GM21528 (cell line): Measurements from ENCODE around the gene CYP24A1.
"Not testable (repeated sequence)": the region's sequence is repeated elsewhere in the genome, so short reads cannot be mapped to it uniquely, and the experiment has no call there.

Experiments used
- ATAC-seq: cut with Tn5 transposase; IDR thresholded peaks from one replicate; pipeline ENCODE4 v1.9.1; 2021; ENCODE audit warnings: mild to moderate bottlenecking, moderate library complexity; ENCODE audit not compliant: unreplicated experiment, low FRiP score

Gene CYP24A1

GRCh38 chr20:54138427-54138826 lies 35.4 kb downstream of the CYP24A1 start:
- no peak for ATAC-seq

DNA sequence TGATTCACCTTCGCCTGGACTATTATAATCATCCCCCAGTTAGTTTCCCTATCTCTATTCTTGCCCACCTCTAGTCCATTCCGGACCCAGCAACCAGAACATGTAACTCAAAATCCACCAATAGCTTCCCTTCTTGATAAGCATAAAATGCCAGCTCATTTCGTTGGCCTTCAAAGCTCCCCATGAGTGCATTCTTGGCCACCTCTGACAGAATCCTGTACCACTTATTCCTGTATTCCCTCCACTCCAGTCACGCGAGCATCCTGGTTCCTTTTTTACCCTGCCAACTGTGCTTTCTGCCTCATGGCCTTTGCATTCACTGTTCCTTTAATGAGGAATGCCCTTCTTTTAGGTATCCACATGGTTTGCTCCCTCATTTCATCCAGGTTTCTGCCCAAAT lies 36.7 kb downstream of the CYP24A1 start:
- no peak for ATAC-seq

DNA sequence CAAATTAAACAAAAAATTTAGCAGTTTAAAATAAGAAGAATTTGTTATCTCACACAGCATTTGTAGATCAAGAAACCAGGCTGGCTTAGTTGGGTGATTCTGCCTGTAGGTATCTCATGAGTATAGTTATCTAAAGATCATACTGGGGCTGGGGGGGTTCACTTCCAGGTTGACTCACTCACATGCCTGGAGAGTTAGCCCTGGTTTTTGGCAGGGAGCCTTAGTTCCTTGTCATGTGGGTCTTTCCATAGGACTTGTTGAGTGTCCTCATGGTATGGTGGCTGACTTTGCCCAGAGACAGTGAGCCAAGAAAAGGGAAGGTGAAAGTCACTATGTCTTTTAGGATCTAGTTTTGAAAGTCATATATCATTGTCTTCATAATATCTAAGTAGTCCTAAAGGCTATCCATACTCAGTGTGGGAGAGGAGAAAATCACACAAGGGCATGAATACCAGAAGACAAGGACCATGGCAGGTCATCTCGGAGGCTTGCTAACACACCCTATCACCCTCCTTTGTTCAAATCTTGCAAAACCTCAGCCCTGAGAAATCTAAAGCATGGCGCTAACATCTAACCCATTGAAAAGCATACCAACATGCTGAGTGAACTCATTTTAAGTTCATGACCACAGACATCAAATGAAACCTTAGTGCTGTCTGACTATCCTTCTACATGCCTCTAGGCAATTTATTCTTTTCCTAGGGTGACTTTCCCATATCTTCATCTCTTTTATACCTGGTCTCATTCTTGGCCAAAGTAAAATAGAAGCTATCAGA lies 39.2 kb downstream of the CYP24A1 start:
- ATAC-seq: no peak

GRCh38 chr20:54133434-54134427 lies 40.1 kb downstream of the CYP24A1 start:
- no peak for ATAC-seq

DNA sequence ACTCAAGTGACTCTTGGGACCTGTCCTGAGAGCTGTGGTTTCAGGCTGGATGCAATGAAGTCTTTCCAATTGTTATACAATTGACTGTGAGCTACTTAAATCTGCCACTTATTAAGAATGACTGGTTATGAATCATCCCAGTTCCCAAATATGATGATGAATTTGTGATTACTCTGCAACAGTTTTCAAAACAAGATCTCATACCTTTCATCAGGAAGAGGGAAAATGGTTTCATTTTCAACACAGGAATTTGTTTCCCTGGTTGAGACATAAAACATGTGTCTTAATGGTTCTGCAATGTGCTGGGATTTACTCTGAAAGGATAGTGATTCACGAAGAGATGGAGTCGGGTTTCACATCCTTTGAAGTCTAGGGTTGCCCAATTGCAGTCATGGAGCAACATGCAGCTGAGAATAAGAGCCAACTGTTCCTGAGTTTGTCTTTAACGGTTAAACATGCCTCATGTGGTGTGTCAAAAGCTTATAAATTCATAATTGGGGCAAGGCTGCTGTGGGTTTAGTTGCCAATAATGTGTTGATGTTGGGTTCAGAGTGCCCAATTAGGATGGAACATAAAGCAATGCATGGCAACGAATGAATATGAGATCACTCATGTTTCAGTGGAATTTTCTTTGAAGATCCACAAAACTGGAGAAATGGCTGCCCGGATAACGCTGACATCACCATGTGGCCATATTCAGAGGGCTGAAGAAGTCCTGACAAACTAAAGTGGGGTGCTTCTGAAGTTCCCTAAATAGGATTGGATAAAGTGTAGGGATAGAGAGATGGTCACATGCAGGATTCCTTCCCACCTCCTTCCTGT lies 41.0 kb downstream of the CYP24A1 start:
- no peak for ATAC-seq

DNA sequence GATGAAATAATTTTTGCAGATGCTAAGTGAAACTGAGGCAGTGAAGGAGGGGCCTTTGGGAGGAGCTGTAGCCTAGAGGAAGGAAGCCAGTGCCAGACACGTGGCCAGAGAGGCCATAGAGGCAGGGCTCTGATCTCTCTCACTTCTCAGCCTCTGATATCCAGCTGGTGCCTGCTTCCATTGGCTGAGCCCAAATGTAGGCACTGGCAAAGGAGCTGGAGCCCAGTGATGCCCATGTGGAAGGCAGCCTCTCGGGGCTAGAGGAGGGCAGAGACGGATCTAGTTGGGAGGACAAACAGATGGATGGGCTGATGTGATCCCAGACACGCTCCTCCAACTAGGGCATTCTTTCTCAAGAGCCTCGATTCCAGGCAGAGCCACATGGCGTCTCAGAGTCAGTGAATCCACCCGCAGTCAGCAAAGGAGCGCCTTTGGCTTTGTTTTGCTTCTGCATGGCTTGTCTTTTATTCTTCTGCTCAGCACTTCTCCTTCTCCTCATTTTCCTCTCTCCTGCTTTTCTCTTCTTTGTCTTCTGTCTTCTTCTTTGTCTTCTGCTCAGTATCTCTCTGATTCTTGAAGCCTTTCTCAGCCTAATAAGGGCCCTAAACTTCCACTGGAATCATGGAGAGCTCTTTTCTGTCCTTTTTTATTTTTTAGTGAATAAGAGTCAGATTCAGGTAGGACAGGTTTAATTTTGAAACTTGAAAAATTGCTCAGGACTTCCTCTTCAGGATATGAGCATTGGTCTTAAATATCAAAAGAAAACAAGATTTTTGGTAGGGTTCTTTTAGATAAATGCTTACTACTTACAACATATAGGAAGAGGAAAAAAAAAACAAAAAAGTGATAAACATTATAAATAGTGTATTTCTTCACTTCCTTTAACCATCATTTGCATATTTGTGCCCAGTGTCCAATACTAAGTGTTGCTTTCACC lies 41.8 kb downstream of the CYP24A1 start:
- ATAC-seq: no peak

DNA sequence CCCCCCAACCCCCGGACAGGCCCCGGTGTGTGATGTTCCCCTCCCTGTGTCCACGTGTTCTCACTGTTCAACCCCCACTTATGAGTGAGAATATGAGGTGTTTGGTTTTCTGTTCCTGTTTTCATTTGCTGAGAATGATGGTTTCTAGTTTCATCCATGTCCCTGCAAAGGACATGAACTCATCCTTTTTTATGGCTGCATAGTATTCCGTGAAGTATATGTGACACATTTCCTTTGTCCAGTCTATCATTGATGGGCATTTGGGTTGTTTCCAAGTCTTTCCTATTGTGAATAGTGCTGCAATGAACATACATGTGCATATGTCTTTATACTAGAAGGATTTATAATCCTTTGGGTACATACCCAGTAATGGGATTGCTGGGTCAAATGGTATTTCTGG lies 42.7 kb downstream of the CYP24A1 start:
- ATAC-seq: not testable (repeated sequence)

GRCh38 chr20:54129350-54129749 lies 44.4 kb downstream of the CYP24A1 start:
- no peak for ATAC-seq

DNA sequence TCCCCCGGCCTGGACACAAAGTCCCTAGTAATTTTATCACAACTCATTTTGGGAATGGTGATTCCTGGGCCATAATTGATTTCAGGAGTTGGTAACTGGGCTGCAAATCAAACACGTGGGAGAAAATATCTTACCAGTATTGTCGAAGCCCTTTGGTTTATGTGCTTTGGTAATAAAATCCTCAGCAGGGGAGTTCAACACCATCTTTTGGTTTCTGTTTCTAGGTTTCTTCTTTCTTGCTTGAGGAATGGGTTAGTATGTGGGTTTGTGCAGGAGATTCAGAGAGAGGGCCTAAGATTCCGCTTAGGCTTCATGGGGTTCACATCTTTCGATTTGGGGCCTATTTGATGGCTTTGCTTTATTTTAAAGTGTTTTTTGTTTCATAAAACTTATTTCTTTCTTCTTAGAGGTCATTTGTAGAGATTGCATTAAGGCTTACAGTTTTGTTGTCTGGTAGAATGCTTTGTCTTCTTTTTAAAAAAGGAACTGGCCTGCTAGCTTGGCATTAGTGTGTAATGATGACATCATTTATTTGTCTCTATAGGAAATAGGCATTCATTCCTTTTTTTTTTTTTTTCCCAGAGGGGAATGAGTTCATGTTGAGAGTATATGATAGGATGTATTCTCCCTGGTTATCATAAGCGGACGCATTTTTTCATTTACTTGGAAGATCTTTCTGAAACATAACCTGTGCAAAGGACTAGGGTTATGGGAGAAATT lies 45.8 kb downstream of the CYP24A1 start:
- ATAC-seq: no peak

DNA sequence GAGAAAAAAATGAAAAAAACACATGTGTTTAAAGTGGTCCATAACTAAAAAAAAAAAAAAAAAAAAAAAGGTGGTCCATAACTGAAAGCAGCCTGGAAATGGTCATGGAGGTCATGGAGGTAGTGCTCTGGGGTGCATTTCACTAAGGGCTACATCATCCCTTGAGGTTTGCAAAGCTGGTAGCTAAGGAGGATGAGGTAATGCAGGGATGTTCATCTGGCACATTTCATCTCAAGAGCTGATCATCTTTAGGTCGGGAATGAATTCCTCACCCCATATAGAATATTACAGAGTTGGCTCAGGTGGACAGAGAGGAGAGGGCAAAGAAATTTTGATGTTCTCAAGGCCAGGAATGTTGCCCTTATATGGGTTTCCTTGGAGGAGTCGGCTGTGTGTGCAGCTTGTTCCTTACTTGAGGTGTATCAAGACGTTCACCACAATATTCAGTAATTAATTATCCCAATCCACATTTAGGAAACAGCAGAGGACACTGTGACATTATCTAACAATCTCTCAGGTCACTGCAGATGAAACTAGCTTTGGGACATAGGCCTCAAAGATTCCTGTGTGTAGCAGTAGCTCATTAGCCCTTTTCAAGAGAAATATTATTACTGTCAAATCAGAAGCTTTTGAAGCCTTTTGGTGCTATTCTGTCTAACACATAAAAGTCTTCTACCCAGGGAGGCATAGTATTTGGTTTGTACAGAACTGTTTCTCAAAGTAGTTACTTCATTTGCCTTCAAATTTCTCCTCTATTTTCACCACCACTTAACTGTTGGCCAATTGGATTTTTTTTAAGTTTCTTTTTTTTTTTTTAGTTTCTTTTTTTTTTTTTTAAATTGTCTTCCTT lies 46.8 kb downstream of the CYP24A1 start:
- no peak for ATAC-seq

- not testable (repeated sequence) for ATAC-seq
Measured at GRCh38 chr20:54126328-54126727, 47.5 kb downstream of the CYP24A1 start.

DNA sequence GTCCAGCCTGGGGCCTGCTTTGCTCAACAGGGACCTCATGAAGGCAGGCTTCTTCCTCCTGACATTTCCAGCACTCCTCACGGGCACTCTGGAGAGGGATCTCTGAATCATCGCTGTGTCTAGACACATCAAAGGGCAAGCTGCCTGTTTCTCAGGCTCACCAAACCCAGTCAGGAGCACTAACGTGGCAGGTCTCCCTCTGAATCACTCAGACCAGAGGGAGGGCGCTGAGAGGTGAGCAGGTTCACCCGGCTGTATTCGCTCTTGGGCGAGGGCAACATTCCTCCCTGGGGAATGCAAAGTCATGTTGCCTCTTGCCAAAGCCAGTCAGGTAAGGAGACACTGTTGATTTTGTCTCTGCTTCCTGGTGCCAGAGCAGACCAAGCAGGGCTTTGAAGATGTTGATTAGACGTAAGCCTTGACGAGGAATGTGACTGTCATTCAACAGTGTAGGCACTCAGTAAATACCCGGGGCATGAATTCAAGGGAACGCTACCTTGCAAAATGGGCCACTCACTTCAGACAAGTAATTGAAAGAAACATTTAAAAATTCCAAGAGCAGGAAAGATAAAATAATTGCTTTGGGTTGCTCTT lies 50.1 kb downstream of the CYP24A1 start:
- no peak for ATAC-seq

DNA sequence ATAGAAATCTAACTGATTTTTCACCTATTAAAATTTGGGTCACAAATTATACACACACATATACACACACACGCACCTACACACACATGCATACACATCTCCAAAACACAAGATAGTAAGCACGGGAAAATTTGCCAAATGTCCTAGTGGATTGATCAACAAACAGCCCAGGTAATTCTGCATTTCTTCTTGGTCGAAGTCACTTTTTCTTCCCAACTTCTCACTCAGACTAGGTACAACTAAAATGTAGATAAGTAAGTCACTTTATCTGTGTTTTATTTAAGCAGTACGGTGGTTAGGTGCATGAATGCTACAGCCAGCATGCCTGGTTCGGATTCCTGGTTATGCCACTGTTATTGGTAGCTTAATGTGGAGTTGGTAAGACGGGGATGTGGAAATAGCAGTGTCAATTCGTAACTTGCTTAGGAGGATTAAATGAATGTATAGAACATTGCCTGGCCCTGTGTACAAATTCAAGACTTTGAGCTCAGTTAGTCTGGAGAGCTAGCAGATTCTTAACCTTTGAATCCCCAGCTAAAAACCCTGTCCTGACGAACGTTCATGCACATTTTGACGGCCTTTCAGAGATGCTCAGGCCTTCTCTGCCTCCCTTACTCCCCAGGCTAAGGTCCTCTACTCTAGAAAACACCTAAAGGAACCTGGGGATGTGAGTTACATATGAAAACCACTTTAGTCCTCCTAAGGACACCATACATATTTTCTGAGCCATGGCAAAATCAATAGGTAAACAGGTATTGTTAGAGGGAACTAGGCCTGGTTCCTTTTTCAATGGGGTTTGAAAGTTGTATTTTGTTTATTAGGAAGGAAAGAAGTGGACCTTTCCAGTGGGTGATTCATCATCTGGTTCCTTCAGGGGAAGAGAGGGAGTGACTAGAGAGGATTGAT lies 50.9 kb downstream of the CYP24A1 start:
- no peak for ATAC-seq

- no peak for ATAC-seq
Measured at GRCh38 chr20:54122189-54122588, 51.6 kb downstream of the CYP24A1 start.

DNA sequence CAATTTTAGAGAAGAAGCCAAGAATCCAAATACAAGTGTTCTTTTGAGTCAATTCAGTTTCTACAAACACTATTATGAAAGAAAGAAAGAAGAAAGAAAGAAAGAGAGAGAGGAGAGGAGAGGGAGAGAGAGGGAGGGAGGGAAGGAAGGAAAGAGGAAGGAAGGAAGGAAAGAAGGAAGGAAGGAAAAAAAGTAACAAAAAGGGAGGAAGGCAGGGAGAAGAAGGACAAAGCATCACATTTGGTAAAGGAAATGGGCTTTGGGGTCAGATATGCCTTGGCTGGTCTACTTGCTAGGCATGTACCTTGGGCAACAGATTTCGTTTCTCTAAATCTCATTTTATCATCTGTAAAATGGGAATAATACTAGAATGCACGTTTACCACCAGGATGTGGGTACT lies 54.0 kb downstream of the CYP24A1 start:
- no peak for ATAC-seq

DNA sequence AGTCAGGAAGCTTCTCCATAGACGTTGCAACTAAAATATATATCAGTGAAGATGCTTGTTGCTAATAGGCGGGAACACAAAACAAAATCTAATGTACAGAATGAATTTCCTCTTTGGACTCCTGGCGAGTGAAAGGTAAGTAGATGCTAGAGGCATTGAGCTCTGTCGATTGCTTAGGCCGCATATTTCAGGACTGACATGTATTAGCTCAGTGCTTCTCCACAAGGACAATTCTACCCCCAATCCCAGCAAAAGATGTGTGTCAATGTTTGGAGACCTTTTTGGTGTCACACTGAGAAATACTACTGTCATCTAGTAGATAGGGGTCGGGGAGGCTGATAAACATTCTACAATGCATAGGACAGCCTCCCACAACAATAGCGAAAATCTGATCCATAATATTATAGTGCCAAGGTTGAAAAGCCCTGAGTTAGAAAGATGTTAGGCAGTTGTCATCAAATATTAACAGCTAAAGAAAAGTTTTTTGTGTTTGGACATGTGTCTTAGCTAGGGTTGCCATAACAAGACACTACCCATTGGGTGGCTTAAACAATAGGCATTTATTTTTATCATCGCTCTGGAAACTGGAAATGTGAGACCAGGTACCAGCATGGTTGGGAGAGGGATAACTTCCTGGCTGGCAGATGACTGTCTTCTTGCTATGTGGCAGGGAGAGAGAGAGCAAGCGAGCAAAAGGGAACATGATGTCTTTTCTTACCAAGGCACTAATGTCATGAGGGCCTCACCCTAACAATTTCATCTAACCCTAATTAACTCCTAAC lies 55.4 kb downstream of the CYP24A1 start:
- ATAC-seq: no peak
